GM21825 (cell line): ENCODE measurements around the gene HPDL.

Experiments used
- ATAC-seq: cut with Tn5 transposase; IDR thresholded peaks from one replicate; pipeline ENCODE4 v1.9.1; 2021; ENCODE audit warnings: mild to moderate bottlenecking, moderate library complexity; ENCODE audit not compliant: unreplicated experiment

HPDL gene

GRCh38 chr1:45321444-45321843 is 5.3 kb upstream of the HPDL start:
- no peak for ATAC-seq

GRCh38 chr1:45322486-45323040 is 4.1 kb upstream of the HPDL start:
- no peak for ATAC-seq

- no peak for ATAC-seq
Measured at GRCh38 chr1:45325851-45326506, 716 bp upstream of the HPDL start.

- no peak for ATAC-seq
Measured at GRCh38 chr1:45327644-45328515, 1.2 kb downstream of the HPDL start.

GRCh38 chr1:45328680-45329079 is 2.0 kb downstream of the HPDL start:
- ATAC-seq = no peak

GRCh38 chr1:45329445-45329844 is 2.8 kb downstream of the HPDL start:
- no peak for ATAC-seq

- ATAC-seq = no peak
Measured at GRCh38 chr1:45331436-45332345, 5.0 kb downstream of the HPDL start.

- ATAC-seq = no peak
Measured at GRCh38 chr1:45332346-45332720, 5.6 kb downstream of the HPDL start.

GRCh38 chr1:45334308-45335245 is 7.9 kb downstream of the HPDL start:
- ATAC-seq = no peak

GRCh38 chr1:45335855-45336324 is 9.2 kb downstream of the HPDL start:
- ATAC-seq = no peak

- no peak for ATAC-seq
Measured at GRCh38 chr1:45337630-45338325, 11.1 kb downstream of the HPDL start.

GRCh38 chr1:45339789-45340558 is 13.3 kb downstream of the HPDL start, which contains the start of the genes MUTYH and TOE1:
Gene MUTYH, minus strand, starts transcription at chr1:45340440. Its CDS starts 5,935 bp downstream, at chr1:45334505.
Gene TOE1, plus strand, starts transcription at chr1:45340170. Its CDS starts 83 bp downstream, at chr1:45340253.
- peak; percentile 78 for ATAC-seq

GRCh38 chr1:45340816-45341466 is 14.2 kb downstream of the HPDL start:
- no peak for ATAC-seq

GRCh38 chr1:45344499-45344898 is 17.8 kb downstream of the HPDL start:
- ATAC-seq = no peak

- no peak for ATAC-seq
Measured at GRCh38 chr1:45345014-45345413, 18.3 kb downstream of the HPDL start.

- ATAC-seq = no peak
Measured at GRCh38 chr1:45346473-45346872, 19.8 kb downstream of the HPDL start.

- ATAC-seq = no peak
Measured at GRCh38 chr1:45348020-45348419, 21.3 kb downstream of the HPDL start.

GRCh38 chr1:45348609-45348965 is 21.9 kb downstream of the HPDL start:
- no peak for ATAC-seq
